ENCODE results near the gene AMOT.

AMOT gene

DNA sequence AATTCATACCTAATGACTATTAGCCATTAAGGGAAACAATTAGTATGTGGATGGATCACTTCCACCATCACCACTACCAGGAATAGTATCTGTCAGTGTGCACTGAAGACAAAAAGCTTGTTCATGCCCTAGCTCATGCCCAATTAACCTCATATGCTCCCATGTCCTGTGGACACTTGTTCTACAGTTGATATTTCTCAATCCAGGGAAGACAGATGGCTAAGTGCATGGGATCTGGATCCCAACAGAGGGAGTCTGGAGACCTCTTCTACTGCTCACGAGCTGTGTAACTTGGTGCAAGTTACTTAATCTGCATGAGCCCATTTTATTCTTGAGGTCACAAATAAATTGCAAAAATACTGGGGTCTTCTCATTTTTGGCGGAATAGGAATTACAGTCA is 23.7 kb downstream of the AMOT start:
- TF ChIP-seq SIN3A (IDR thresholded peaks at IDR 0.05; ENCODE audit: borderline replicate concordance, insufficient read depth, low read length) (no peak), TAF1 (IDR thresholded peaks at IDR 0.05; ENCODE audit: borderline replicate concordance, insufficient read depth, low read length) (no peak), POLR2AphosphoS5 (IDR thresholded peaks at IDR 0.05; ENCODE audit: low read depth, low read length) (no peak), FOXP2 (optimal IDR thresholded peaks at IDR 0.05; ENCODE audit: borderline replicate concordance, extremely low read depth, extremely low read length, insufficient read depth) (no peak)
- TF ChIP-seq, protein P1, sequence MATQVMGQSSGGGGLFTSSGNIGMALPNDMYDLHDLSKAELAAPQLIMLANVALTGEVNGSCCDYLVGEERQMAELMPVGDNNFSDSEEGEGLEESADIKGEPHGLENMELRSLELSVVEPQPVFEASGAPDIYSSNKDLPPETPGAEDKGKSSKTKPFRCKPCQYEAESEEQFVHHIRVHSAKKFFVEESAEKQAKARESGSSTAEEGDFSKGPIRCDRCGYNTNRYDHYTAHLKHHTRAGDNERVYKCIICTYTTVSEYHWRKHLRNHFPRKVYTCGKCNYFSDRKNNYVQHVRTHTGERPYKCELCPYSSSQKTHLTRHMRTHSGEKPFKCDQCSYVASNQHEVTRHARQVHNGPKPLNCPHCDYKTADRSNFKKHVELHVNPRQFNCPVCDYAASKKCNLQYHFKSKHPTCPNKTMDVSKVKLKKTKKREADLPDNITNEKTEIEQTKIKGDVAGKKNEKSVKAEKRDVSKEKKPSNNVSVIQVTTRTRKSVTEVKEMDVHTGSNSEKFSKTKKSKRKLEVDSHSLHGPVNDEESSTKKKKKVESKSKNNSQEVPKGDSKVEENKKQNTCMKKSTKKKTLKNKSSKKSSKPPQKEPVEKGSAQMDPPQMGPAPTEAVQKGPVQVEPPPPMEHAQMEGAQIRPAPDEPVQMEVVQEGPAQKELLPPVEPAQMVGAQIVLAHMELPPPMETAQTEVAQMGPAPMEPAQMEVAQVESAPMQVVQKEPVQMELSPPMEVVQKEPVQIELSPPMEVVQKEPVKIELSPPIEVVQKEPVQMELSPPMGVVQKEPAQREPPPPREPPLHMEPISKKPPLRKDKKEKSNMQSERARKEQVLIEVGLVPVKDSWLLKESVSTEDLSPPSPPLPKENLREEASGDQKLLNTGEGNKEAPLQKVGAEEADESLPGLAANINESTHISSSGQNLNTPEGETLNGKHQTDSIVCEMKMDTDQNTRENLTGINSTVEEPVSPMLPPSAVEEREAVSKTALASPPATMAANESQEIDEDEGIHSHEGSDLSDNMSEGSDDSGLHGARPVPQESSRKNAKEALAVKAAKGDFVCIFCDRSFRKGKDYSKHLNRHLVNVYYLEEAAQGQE (IDR thresholded peaks at IDR 0.05; ENCODE audit: insufficient read depth in 1 of 2, low read depth in 2 of 2, low read length in 2 of 2): no peak

DNA sequence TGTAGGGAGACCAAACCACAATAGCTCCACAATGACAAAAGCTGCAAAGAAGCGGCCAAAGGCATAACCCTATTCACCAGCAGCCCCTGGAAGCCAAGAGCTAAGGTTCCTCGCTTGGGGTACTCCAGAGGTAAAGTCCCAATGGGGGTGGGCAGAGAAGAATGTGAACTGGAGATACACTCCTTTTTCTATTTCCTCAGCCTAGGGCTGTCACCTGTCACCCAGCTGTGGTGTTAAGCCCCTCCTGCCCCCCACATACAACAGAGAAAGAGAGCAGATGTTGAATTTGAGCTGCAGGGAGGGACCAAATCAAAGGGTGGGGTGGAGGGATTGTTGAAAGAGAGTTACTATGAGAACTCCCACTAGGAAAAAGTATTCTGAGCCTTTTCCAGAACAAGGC is 26.1 kb downstream of the AMOT start:
- no peak for TF ChIP-seq SIN3A (IDR thresholded peaks at IDR 0.05; ENCODE audit: borderline replicate concordance, insufficient read depth, low read length)
- TF ChIP-seq POLR2AphosphoS5 (IDR thresholded peaks at IDR 0.05; ENCODE audit: low read depth, low read length): no peak
- no peak for TF ChIP-seq TAF1 (IDR thresholded peaks at IDR 0.05; ENCODE audit: borderline replicate concordance, insufficient read depth, low read length)
- no peak for TF ChIP-seq FOXP2 (optimal IDR thresholded peaks at IDR 0.05; ENCODE audit: borderline replicate concordance, extremely low read depth, extremely low read length, insufficient read depth)
- TF ChIP-seq, protein P1 (IDR thresholded peaks at IDR 0.05; ENCODE audit: insufficient read depth in 1 of 2, low read depth in 2 of 2, low read length in 2 of 2): no peak

DNA sequence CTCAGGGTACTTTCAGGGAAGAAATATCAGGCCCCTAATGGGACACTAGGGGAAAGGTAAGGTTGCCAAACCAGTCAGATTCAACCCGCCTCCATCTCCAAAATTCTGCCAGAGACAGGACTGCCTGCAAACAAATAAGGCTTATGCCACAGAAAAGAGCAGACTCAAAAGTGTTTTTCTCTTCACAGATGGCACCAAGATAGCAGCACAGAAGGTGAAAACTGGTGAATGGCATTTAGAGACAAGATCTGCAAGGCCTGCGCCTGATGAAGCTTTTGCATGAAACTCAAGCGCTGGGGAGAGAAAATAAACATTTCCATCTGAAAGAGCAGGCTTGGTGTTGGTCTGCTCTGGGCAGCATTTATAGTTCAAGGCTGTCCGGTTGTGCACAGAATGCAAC is 27.9 kb downstream of the AMOT start:
- TF ChIP-seq, protein P1 (IDR thresholded peaks at IDR 0.05; ENCODE audit: insufficient read depth in 1 of 2, low read depth in 2 of 2, low read length in 2 of 2): no peak
- TF ChIP-seq TAF1 (IDR thresholded peaks at IDR 0.05; ENCODE audit: borderline replicate concordance, insufficient read depth, low read length) (no peak), FOXP2 (optimal IDR thresholded peaks at IDR 0.05; ENCODE audit: borderline replicate concordance, extremely low read depth, extremely low read length, insufficient read depth) (no peak), SIN3A (IDR thresholded peaks at IDR 0.05; ENCODE audit: borderline replicate concordance, insufficient read depth, low read length) (no peak), POLR2AphosphoS5 (IDR thresholded peaks at IDR 0.05; ENCODE audit: low read depth, low read length) (no peak)

DNA sequence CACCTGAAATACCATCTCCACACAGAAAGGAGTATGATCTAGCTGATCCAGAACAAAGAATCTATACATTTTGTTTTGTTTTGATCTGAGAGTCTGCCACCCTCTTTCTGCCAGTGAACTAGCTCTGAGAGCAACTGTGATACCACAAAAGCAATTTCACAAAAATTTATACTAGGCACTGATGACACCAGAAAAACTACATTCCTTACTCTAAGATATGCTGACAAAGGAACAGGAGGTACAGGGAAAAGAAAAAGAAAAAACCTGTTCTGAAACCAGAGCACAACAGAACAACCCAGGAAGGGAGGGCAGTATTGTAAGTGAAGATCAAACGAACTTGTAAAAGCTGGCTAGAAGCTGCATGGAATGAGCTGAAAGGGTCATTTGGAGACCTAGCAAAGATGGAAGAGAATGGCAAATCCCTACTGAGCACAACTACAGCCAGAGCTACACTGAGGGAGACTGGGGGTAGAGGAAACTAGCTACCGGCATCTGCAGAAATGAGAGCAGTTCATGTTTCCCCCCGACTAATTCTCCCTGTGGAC is 31.9 kb downstream of the AMOT start:
- TF ChIP-seq POLR2AphosphoS5 (IDR thresholded peaks at IDR 0.05; ENCODE audit: low read depth, low read length): no peak
- TF ChIP-seq, protein P1 (IDR thresholded peaks at IDR 0.05; ENCODE audit: insufficient read depth in 1 of 2, low read depth in 2 of 2, low read length in 2 of 2): no peak
- no peak for TF ChIP-seq TAF1 (IDR thresholded peaks at IDR 0.05; ENCODE audit: borderline replicate concordance, insufficient read depth, low read length)
- no peak for TF ChIP-seq FOXP2 (optimal IDR thresholded peaks at IDR 0.05; ENCODE audit: borderline replicate concordance, extremely low read depth, extremely low read length, insufficient read depth)
- no peak for TF ChIP-seq SIN3A (IDR thresholded peaks at IDR 0.05; ENCODE audit: borderline replicate concordance, insufficient read depth, low read length)

DNA sequence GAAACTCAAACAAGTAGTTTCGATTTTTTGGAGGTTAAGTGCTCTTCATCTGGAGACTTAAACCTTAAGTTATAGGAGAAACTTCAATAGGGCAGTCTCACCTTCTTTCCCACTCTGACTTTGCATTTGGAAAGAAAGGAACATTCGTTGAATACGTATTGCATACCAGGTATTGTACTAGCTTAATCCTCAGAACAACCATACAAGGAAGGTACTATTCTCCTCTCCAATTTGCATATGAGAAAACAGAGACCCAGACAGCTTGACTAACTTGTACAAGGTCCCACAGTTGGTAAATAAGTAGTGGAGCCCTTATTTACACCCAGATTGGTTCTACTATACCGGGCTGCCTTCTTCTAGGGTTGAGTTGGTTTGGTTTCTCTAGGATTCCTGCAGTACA is 32.6 kb downstream of the AMOT start:
- TF ChIP-seq TAF1 (IDR thresholded peaks at IDR 0.05; ENCODE audit: borderline replicate concordance, insufficient read depth, low read length) (no peak), POLR2AphosphoS5 (IDR thresholded peaks at IDR 0.05; ENCODE audit: low read depth, low read length) (no peak), SIN3A (IDR thresholded peaks at IDR 0.05; ENCODE audit: borderline replicate concordance, insufficient read depth, low read length) (no peak), FOXP2 (optimal IDR thresholded peaks at IDR 0.05; ENCODE audit: borderline replicate concordance, extremely low read depth, extremely low read length, insufficient read depth) (no peak)
- TF ChIP-seq, protein P1 (IDR thresholded peaks at IDR 0.05; ENCODE audit: insufficient read depth in 1 of 2, low read depth in 2 of 2, low read length in 2 of 2): no peak

Measured in PFSK-1 (cell line).